SK-N-SH treated with all-trans-retinoic acid at 6 μM for 48 hours (cell line): ENCODE measurements around the gene WNT9B.

Source experiments
- ARNTL ChIP-seq: fragments of 450-650 bp; formaldehyde crosslinking; IDR thresholded peaks from 2 replicates; pipeline ENCODE4 v1.5.0; 2020; ENCODE audit warnings: low read depth, mild to moderate bottlenecking, moderate library complexity, borderline replicate concordance
- ZFP3 ChIP-seq: fragments of 250-450 bp; sonication (Bioruptor Pico); IDR thresholded peaks from 2 replicates; pipeline ENCODE4 v1.5.0; 2020; ENCODE audit warnings: mild to moderate bottlenecking, moderate library complexity

- TF ChIP-seq ARNTL (CRISPR knock-in tag), result no peak
- no peak for TF ChIP-seq ZFP3 (CRISPR knock-in tag)
These were observed 15.4 kb downstream of the WNT9B start for GRCh38 chr17:46866747-46867146.
